Fibroblast of pulmonary artery (primary cell): ENCODE data around the gene PHLPP1.
A peak's percentile ranks its signal among the peaks of the same experiment; 100 is the strongest.

Experiments
- DNase-seq: peaks from one replicate; pipeline ENCODE4 v3.0.0-alpha.2; 2010; ENCODE audit warnings: low read depth
- H3K4me3 ChIP-seq: replicated peaks from 2 replicates; pipeline ENCODE4 v1.5.1; 2011; ENCODE audit warnings: low read depth, mild to moderate bottlenecking, control low read depth, low read length, moderate library complexity
- CTCF ChIP-seq: IDR thresholded peaks from 2 replicates; pipeline ENCODE4 v1.5.1; 2011; ENCODE audit warnings: mild to moderate bottlenecking, control low read depth, low read length, inconsistent platforms; ENCODE audit errors: missing control alignments

Gene PHLPP1

DNA sequence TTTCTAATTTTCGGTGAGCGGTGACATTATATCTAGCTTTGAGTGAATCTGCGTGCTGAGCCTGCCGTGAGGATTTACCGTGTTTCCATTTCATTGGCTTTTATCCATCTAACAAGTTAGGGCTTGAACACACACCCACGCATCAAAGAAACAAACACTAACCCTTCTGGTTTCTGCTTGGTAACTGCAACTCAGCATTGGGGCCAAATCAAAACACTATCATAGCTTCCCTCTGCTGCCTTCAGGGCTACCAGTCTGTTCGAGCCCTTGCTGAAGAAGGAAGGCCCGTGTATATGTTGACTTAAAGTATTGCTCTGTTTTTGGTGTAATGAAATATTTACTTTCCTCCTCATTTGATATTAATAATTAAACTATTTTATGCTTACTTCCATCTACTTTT, 227.2 kb downstream of the PHLPP1 start:
- no peak for TF ChIP-seq CTCF
- DNase-seq, result no peak
- H3K4me3 ChIP-seq, result no peak overlapping the region

- no peak overlapping the region for H3K4me3 ChIP-seq
- peak; percentile 35 for DNase-seq
- TF ChIP-seq CTCF, result peak; percentile 30
Measured at GRCh38 chr18:62944454-62944853, 229.1 kb downstream of the PHLPP1 start.

GRCh38 chr18:62948788-62949187, 233.4 kb downstream of the PHLPP1 start:
- DNase-seq, result no peak
- TF ChIP-seq CTCF, result no peak
- no peak overlapping the region for H3K4me3 ChIP-seq

GRCh38 chr18:62950246-62950645, 234.9 kb downstream of the PHLPP1 start:
- DNase-seq, result no peak
- no peak overlapping the region for H3K4me3 ChIP-seq

DNA sequence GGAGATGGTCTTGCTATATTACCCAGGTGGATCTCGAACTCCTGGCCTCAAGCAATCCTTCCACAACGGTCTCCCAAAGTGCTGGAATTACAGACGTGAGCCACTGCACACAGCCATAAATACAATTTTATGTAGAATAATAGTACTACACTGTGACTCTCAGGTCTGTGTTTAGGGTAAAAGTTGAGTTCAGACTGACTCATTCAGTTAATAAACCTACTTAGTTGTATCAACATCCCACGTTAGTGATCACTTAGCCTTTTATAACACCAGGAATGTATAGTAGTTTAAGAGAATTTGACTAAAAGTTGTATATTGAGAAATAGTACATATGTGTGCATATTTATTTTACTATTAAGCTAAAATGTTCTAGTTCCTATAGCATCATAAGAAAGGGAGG, 237.5 kb downstream of the PHLPP1 start:
- TF ChIP-seq CTCF, result no peak
- no peak overlapping the region for H3K4me3 ChIP-seq
- DNase-seq, result no peak

More at GRCh38 chr18:62950246-62950645, 234.9 kb downstream of the PHLPP1 start:
- no peak for TF ChIP-seq CTCF

- no peak overlapping the region for H3K4me3 ChIP-seq
- no peak for DNase-seq
- no peak for TF ChIP-seq CTCF
Measured at GRCh38 chr18:62953663-62954062, 238.3 kb downstream of the PHLPP1 start.

DNA sequence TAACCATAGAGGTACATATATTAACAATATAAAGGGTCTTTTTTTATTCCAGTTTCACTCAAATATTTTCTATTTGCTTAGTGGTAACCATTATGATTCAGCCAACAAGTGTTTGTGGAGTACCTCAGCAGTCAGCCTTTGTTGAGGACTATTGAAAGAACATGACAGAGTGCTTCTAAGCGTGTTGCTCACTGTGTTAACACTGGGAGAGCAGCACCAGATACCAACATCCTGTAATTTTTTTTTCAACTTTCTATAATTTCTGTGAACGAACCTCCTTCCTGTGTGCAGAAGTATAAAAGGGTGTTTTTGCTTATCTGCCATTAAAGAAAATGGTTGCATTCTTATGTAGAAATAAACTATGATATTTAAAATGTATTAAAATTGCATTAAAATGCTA, 239.0 kb downstream of the PHLPP1 start:
- no peak for TF ChIP-seq CTCF
- no peak overlapping the region for H3K4me3 ChIP-seq
- no peak for DNase-seq
